ENCODE results near the gene MAGEA2. TPM values are rescaled to one million over a fixed set of nuclear protein-coding genes. Genes with fewer than 3 reads are reported as not detected.
"Not testable (repeated sequence)": the region's sequence is repeated elsewhere in the genome, so short reads cannot be mapped to it uniquely, and the experiment has no call there.

Gene MAGEA2
- polyA plus RNA-seq, 3 donors = not detected

- H3K27ac ChIP-seq (ENCODE audit: low read depth, low read length) = not testable (repeated sequence)
- WGBS, 3 donors = no CpG with 5 or more reads among the region's 35 CpGs
These were observed 39.5 kb downstream of the MAGEA2 start, which contains the start of gene MAGEA2B for GRCh38 chrX:152713815-152714787. Gene MAGEA2B (plus strand): TSS chrX:152714628. CDS start chrX:152717107, 2,479 bp downstream.

- not testable (repeated sequence) for H3K27ac ChIP-seq (ENCODE audit: low read depth, low read length)
- WGBS, 3 donors = no CpG with 5 or more reads among the region's 5 CpGs
These were observed 40.4 kb downstream of the MAGEA2 start for GRCh38 chrX:152713195-152713594.

GRCh38 chrX:152709173-152709572 lies 44.5 kb downstream of the MAGEA2 start, which contains the start of gene CSAG2:
Gene CSAG2 (minus strand): TSS chrX:152709273. CDS start chrX:152709112, 161 bp downstream.
- H3K27ac ChIP-seq (ENCODE audit: low read depth, low read length) = not testable (repeated sequence)
- WGBS, 3 donors = no CpG with 5 or more reads among the region's 2 CpGs

GRCh38 chrX:152706500-152706899 lies 47.1 kb downstream of the MAGEA2 start:
- H3K27ac ChIP-seq (ENCODE audit: low read depth, low read length) = not testable (repeated sequence)
- 78 to 88% (median 88%) methylated on average over 2 to 3 of the region's 7 CpGs for WGBS, 3 donors

GRCh38 chrX:152700390-152700789 lies 53.3 kb downstream of the MAGEA2 start:
- 84 to 100% (median 91%) methylated on average over 4 of the region's 5 CpGs for WGBS, 3 donors
- H3K27ac ChIP-seq (ENCODE audit: low read depth, low read length) = not testable (repeated sequence)

Other genes starting within 250 kb of the MAGEA2 start
- under 1 TPM in 1 of 3 donors, not detected in 2; 0.01 TPM for gene GABRQ, start 115.9 kb downstream of the MAGEA2 start, polyA plus RNA-seq
- gene MAGEA3, start 55.0 kb downstream of the MAGEA2 start, polyA plus RNA-seq = not detected
- not detected for gene CSAG2, start 44.6 kb downstream of the MAGEA2 start, polyA plus RNA-seq
- gene MAGEA2B, start 39.2 kb downstream of the MAGEA2 start, polyA plus RNA-seq = not detected
- not detected for gene CSAG1, start 20.1 kb downstream of the MAGEA2 start, polyA plus RNA-seq
- not detected for gene MAGEA12, start 20.1 kb downstream of the MAGEA2 start, polyA plus RNA-seq
- not detected for gene CSAG3, start 5.4 kb upstream of the MAGEA2 start, polyA plus RNA-seq
- gene MAGEA6, start 15.8 kb upstream of the MAGEA2 start, polyA plus RNA-seq = not detected
- gene CETN2, start 76.9 kb upstream of the MAGEA2 start, polyA plus RNA-seq = 10 to 100 TPM; 14.3 to 48.5 (median 24.3) TPM
- 10 to 100 TPM; 13.4 to 44.1 (median 15.8) TPM for gene NSDHL, start 77.2 kb upstream of the MAGEA2 start, polyA plus RNA-seq
- gene ZNF185, start 144.2 kb upstream of the MAGEA2 start, polyA plus RNA-seq = 1 to 10 TPM; 2.3 to 3.9 (median 3.6) TPM
- gene PNMA5, start 240.3 kb upstream of the MAGEA2 start, polyA plus RNA-seq = under 1 TPM in 1 of 3 donors, not detected in 2; 0.03 TPM

Data from adipose tissue (tissue), 3 donors.